Peyer's patch (tissue), 4 donors: ENCODE measurements around the gene KCNMA1. TPM values are rescaled to one million over a fixed set of nuclear protein-coding genes. Genes with fewer than 3 reads are reported as not detected.
A peak's percentile ranks its signal among the peaks of the same experiment; 100 is the strongest.

Experiments
- DNase-seq, 3 donors: peaks; one replicate each; pipeline ENCODE4 v3.0.0-alpha.2; 2017 to 2019
- H3K27ac ChIP-seq, 4 donors: fragments of 200-600 bp; sonication (generic); one replicate each; pipeline ENCODE4 v1.5.1; 2016 to 2019
- H3K27me3 ChIP-seq, 2 donors: fragments of 200-600 bp; sonication (generic); one replicate each; pipeline ENCODE4 v1.5.1; 2019
- H3K36me3 ChIP-seq, 3 donors: fragments of 200-600 bp; sonication (generic); one replicate each; pipeline ENCODE4 v1.5.1; 2016 to 2019
- H3K4me1 ChIP-seq, 4 donors: fragments of 200-600 bp; sonication (generic); one replicate each; pipeline ENCODE4 v1.5.1; 2016 to 2019
- H3K4me3 ChIP-seq, 4 donors: fragments of 200-600 bp; sonication (generic); 1 replicate in 3 of 4; 2 replicates in 1 of 4; pipeline ENCODE4 v1.5.1; 2016 to 2019; ENCODE audit warnings: mild to moderate bottlenecking in 1 of 4
- H3K9me3 ChIP-seq, 4 donors: fragments of 200-600 bp; sonication (generic); one replicate each; pipeline ENCODE4 v1.5.1; 2016 to 2019; ENCODE audit warnings: mild to moderate bottlenecking in 1 of 4
- CTCF ChIP-seq, 6 experiments: fragments of 450-650 bp in 4 of 6; fragments of 200-600 bp in 2 of 6; sonication (generic) in 1 of 6; IDR thresholded peaks; one replicate each; pipeline ENCODE4 v1.5.1; 2017 to 2019; ENCODE audit warnings: antibody characterized with exemption in 6 of 6, mild to moderate bottlenecking in 3 of 6, moderate library complexity in 1 of 6
- POLR2A ChIP-seq, 2 donors: fragments of 450-650 bp; IDR thresholded peaks; one replicate each; pipeline ENCODE4 v1.5.1; 2017; ENCODE audit warnings: antibody characterized with exemption in 2 of 2, mild to moderate bottlenecking in 2 of 2, moderate library complexity in 2 of 2
- total RNA-seq, 4 donors: library from RNA; depleted of rRNA; stranded (reverse); fragments of >200 nt; gene quantifications; one replicate each; pipeline ENCODE4 v1.1.0, GENCODE V29; 2016

Gene KCNMA1
- total RNA-seq, 4 donors from 2014 or later, result 17.8 to 29.1 (median 23.9) TPM

DNA sequence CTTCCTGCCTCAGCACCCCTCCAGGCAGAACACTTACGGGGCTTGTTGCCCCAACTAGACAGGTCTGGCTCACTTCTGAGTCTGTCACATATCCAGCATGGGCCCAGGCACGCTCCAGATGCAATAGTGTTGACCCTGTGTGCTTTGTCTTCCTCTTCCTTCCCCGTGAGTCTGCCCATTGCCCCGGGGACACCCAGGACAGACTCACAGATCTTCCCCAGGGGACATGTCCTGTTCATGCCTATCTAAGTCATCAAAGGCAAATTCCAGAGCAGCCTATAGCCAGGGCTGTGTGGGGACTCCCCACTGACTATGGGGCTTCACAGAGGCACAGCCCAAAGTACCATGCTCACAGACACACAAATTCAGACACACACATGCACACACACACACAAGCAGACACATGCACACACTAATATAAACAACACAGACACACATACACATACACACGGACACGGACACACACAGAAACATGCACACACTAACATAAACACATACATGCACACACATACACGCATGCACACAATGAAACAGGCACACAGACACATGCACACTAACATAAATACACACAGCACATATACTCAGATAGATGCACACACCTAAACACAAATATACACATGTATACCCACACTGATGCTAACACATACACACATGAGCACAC is 175.8 kb downstream of the KCNMA1 start:
- Histone ChIP-seq H3K27ac (no peak overlapping the region), H3K4me1 (no peaks in the 10 kb centered on the region), H3K9me3 (no peaks in the 10 kb centered on the region), H3K27me3 (no peaks in the 10 kb centered on the region), H3K36me3 (no peaks in the 10 kb centered on the region), H3K4me3 (no peak overlapping the region)
- DNase-seq, result no peak
- TF ChIP-seq CTCF (IDR thresholded peaks at IDR 0.05) (no peak), POLR2A (IDR thresholded peaks at IDR 0.05) (no peak)

- no peak for DNase-seq
- no peaks in the 10 kb centered on the region for H3K4me1 ChIP-seq
- H3K27ac ChIP-seq, result no peak overlapping the region
- H3K36me3 ChIP-seq, result no peaks in the 10 kb centered on the region
- TF ChIP-seq POLR2A (IDR thresholded peaks at IDR 0.05), result no peak
- no peaks in the 10 kb centered on the region for H3K9me3 ChIP-seq
- H3K4me3 ChIP-seq, result no peak overlapping the region
- H3K27me3 ChIP-seq, result no peaks in the 10 kb centered on the region
These were observed 177.7 kb downstream of the KCNMA1 start for GRCh38 chr10:77459905-77460304.

DNA sequence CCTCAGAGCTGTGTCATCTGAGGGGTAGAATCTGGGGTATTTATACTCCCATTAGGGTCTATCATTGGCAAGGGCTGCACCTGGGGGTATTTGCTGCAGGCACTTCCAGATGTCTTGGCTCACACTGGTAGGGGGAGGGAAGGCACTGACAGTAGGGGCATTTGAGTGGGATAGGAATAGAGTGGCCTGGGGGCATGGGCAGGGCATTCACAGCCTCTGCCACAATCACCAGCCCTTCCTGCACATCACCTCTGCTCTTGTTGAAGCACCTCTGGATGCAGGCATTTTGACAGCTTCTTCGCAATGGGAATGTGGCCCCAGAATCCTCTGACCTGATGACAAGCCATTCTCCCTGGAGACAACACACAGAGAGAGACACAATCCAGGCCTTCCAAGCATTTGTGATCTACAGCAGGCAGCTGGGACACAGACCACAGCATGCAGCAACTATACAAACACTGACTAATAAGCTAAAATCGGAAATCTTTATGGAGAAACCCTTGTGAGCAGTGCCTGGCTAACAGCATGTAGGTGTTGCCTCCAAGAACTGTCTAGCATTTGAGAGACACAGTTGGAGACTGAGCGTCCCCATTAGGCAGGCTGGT is 178.5 kb downstream of the KCNMA1 start:
- H3K36me3 ChIP-seq, result no peaks in the 10 kb centered on the region
- no peaks in the 10 kb centered on the region for H3K4me1 ChIP-seq
- peak overlapping the region in 1 of 4 donors; percentile 21 for H3K27ac ChIP-seq
- DNase-seq, result no peak
- no peak overlapping the region for H3K4me3 ChIP-seq
- no peaks in the 10 kb centered on the region for H3K9me3 ChIP-seq
- no peaks in the 10 kb centered on the region for H3K27me3 ChIP-seq
- TF ChIP-seq POLR2A (IDR thresholded peaks at IDR 0.05), result no peak
- TF ChIP-seq CTCF (IDR thresholded peaks at IDR 0.05), result no peak

GRCh38 chr10:77457721-77458120 is 179.9 kb downstream of the KCNMA1 start:
- DNase-seq, result no peak
- no peaks in the 10 kb centered on the region for H3K9me3 ChIP-seq
- H3K36me3 ChIP-seq, result no peaks in the 10 kb centered on the region
- no peak overlapping the region for H3K27ac ChIP-seq
- no peak overlapping the region for H3K4me3 ChIP-seq
- TF ChIP-seq POLR2A (IDR thresholded peaks at IDR 0.05), result no peak
- no peak for TF ChIP-seq CTCF (IDR thresholded peaks at IDR 0.05)
- no peaks in the 10 kb centered on the region for H3K27me3 ChIP-seq
- H3K4me1 ChIP-seq, result no peaks in the 10 kb centered on the region

DNA sequence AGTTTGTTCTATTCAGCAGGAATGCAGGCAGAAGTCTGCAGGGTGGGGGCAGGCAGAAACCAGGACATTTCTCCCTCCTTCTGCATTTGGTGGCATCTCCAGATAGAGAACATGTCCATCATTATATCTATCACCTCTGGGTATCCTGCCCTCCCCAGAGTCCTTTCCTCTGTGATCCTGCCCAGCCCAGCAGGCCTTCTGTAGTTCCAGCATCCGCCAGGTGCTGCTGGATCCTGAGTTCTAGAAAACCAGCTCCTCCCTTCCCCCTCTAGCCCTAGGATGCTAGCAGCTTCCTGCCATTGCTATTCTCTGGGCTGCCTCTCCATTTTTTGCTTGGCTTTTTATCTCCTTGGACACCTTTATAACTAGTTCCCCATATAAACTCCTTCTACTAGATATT is 180.3 kb downstream of the KCNMA1 start:
- Histone ChIP-seq H3K27ac (no peak overlapping the region), H3K4me1 (no peaks in the 10 kb centered on the region), H3K27me3 (no peaks in the 10 kb centered on the region), H3K36me3 (no peaks in the 10 kb centered on the region), H3K4me3 (no peak overlapping the region), H3K9me3 (no peaks in the 10 kb centered on the region)
- TF ChIP-seq POLR2A (IDR thresholded peaks at IDR 0.05), result no peak
- TF ChIP-seq CTCF (IDR thresholded peaks at IDR 0.05), result no peak
- DNase-seq, result no peak

DNA sequence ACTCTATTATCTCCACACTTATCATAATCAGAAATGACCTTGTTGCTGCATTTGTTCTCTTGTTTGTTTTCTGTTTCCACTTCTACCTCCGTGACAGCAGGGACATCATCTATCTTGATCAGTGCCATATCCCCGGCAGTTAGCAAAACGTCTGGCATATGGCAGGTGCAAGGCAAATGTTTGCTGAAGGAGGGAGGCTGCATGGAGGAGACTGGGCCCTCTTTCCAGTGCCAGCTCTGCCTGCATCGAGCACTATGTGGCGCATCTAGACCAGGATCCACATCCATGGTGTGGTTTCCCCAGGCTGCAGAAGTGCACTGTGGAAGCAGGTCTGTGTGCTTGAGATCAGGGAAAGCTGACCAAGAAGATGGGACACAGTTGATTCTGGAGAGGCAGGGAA is 181.2 kb downstream of the KCNMA1 start:
- Histone ChIP-seq H3K9me3 (no peaks in the 10 kb centered on the region), H3K27me3 (no peaks in the 10 kb centered on the region), H3K36me3 (no peaks in the 10 kb centered on the region), H3K27ac (no peak overlapping the region), H3K4me3 (no peak overlapping the region), H3K4me1 (no peaks in the 10 kb centered on the region)
- peak in 2 of 3 donors; percentile 56 to 64 for DNase-seq
- no peak for TF ChIP-seq POLR2A (IDR thresholded peaks at IDR 0.05)
- peak in 3 of 6 experiments; percentile 43 to 59 (median 43) for TF ChIP-seq CTCF (IDR thresholded peaks at IDR 0.05)
